Ectodermal cell (in vitro differentiated cells): ENCODE measurements around the gene C10orf95.

Source experiments
- H3K27ac ChIP-seq: 2 replicates; pipeline ENCODE4 v1.7.0; 2013; ENCODE audit warnings: mild to moderate bottlenecking, low read depth, low read length; ENCODE audit not compliant: insufficient read depth, poor library complexity, severe bottlenecking
- H3K27me3 ChIP-seq: 2 replicates; pipeline ENCODE4 v1.7.0; 2013; ENCODE audit warnings: mild to moderate bottlenecking, low read length; ENCODE audit not compliant: insufficient read depth, control insufficient read depth, poor library complexity, severe bottlenecking
- H3K36me3 ChIP-seq: one replicate; pipeline ENCODE4 v1.7.0; 2013; ENCODE audit warnings: low read length; ENCODE audit not compliant: control insufficient read depth, insufficient read depth
- H3K4me1 ChIP-seq: one replicate; pipeline ENCODE4 v1.7.0; 2013; ENCODE audit warnings: low read length; ENCODE audit not compliant: control insufficient read depth, insufficient read depth
- H3K4me3 ChIP-seq: 2 replicates; pipeline ENCODE4 v1.7.0; 2013; ENCODE audit warnings: low read depth, low read length, control low read depth; ENCODE audit not compliant: insufficient read depth
- H3K9me3 ChIP-seq: 2 replicates; pipeline ENCODE4 v1.7.0; 2013; ENCODE audit warnings: mild to moderate bottlenecking, low read length, moderate library complexity; ENCODE audit not compliant: control insufficient read depth
- WGBS, 2 experiments: methylation state at CpG; one replicate each; pipeline ENCODE4 v1.1.7; 2013; ENCODE audit warnings: missing lambda C conversion rate in 2 of 2; 5-methylcytosine and 5-hydroxymethylcytosine counted together

C10orf95 gene

GRCh38 chr10:102419269-102420180 lies 31.8 kb downstream of the C10orf95 start:
- Histone ChIP-seq H3K4me3 (peak overlapping the region; percentile 89), H3K36me3 (peaks cover 11% of the 10 kb centered on the region), H3K4me1 (peaks cover 44% of the 10 kb centered on the region), H3K27ac (peak overlapping the region; percentile 68), H3K27me3 (peaks cover 21% of the 10 kb centered on the region), H3K9me3 (no peaks in the 10 kb centered on the region)
- 1% methylated on average over 54 of the region's 54 CpGs for WGBS, 2 experiments

GRCh38 chr10:102418622-102419268 lies 32.6 kb downstream of the C10orf95 start, which contains the start of gene PSD:
Gene PSD (minus strand): TSS chr10:102418785. CDS start chr10:102417038, 1,747 bp downstream.
- H3K27me3 ChIP-seq = peaks cover 21% of the 10 kb centered on the region
- peaks cover 52% of the 10 kb centered on the region for H3K4me1 ChIP-seq

GRCh38 chr10:102416695-102417094 lies 34.6 kb downstream of the C10orf95 start:
- H3K27ac ChIP-seq = no peak overlapping the region
- WGBS, 2 experiments = 91 to 93% methylated on average over 20 of the region's 20 CpGs
- no peaks in the 10 kb centered on the region for H3K36me3 ChIP-seq
- peaks cover 64% of the 10 kb centered on the region for H3K4me1 ChIP-seq
- H3K9me3 ChIP-seq = no peaks in the 10 kb centered on the region
- peaks cover 22% of the 10 kb centered on the region for H3K27me3 ChIP-seq
- H3K4me3 ChIP-seq = no peak overlapping the region

More at GRCh38 chr10:102418622-102419268, 32.6 kb downstream of the C10orf95 start, which contains the start of gene PSD:
- Histone ChIP-seq H3K4me3 (peak within 1 kb of the TSS; percentile 89), H3K9me3 (no peaks in the 10 kb centered on the region), H3K36me3 (peaks cover 7% of the 10 kb centered on the region), H3K27ac (peak within 1 kb of the TSS; percentile 68)
- 1 to 2% methylated on average over 40 to 44 of the region's 45 CpGs for WGBS, 2 experiments

- 88 to 90% methylated on average over 9 of the region's 9 CpGs for WGBS, 2 experiments
- H3K4me1 ChIP-seq = peaks cover 67% of the 10 kb centered on the region
- H3K4me3 ChIP-seq = no peak overlapping the region
Observed at GRCh38 chr10:102416283-102416682, 35.1 kb downstream of the C10orf95 start.

GRCh38 chr10:102414749-102415148 lies 36.6 kb downstream of the C10orf95 start:
- Histone ChIP-seq H3K27ac (no peak overlapping the region), H3K4me3 (no peak overlapping the region), H3K4me1 (peaks cover 75% of the 10 kb centered on the region), H3K36me3 (no peaks in the 10 kb centered on the region), H3K27me3 (peaks cover 37% of the 10 kb centered on the region), H3K9me3 (no peaks in the 10 kb centered on the region)
- 81 to 82% methylated on average over 20 of the region's 20 CpGs for WGBS, 2 experiments

More at GRCh38 chr10:102416283-102416682, 35.1 kb downstream of the C10orf95 start:
- Histone ChIP-seq H3K27me3 (peaks cover 22% of the 10 kb centered on the region), H3K9me3 (no peaks in the 10 kb centered on the region), H3K27ac (no peak overlapping the region), H3K36me3 (no peaks in the 10 kb centered on the region)

- Histone ChIP-seq H3K4me1 (peaks cover 79% of the 10 kb centered on the region), H3K27ac (no peak overlapping the region), H3K27me3 (peaks cover 45% of the 10 kb centered on the region), H3K36me3 (no peaks in the 10 kb centered on the region), H3K4me3 (no peak overlapping the region), H3K9me3 (no peaks in the 10 kb centered on the region)
- 73 to 79% methylated on average over 16 of the region's 16 CpGs for WGBS, 2 experiments
Observed at GRCh38 chr10:102413806-102414561, 37.4 kb downstream of the C10orf95 start.

GRCh38 chr10:102413053-102413705 lies 38.2 kb downstream of the C10orf95 start:
- H3K9me3 ChIP-seq = no peaks in the 10 kb centered on the region
- H3K36me3 ChIP-seq = no peaks in the 10 kb centered on the region
- peaks cover 48% of the 10 kb centered on the region for H3K27me3 ChIP-seq
- 12 to 13% methylated on average over 5 of the region's 5 CpGs for WGBS, 2 experiments
- H3K4me3 ChIP-seq = no peak overlapping the region
- peak overlapping the region; percentile 78 for H3K27ac ChIP-seq
- H3K4me1 ChIP-seq = peaks cover 72% of the 10 kb centered on the region

GRCh38 chr10:102412293-102412692 lies 39.0 kb downstream of the C10orf95 start:
- peak overlapping the region; percentile 36 for H3K27ac ChIP-seq
- H3K36me3 ChIP-seq = no peaks in the 10 kb centered on the region
- H3K9me3 ChIP-seq = no peaks in the 10 kb centered on the region
- no peak overlapping the region for H3K4me3 ChIP-seq
- peaks cover 68% of the 10 kb centered on the region for H3K4me1 ChIP-seq
- peaks cover 55% of the 10 kb centered on the region for H3K27me3 ChIP-seq
- WGBS, 2 experiments = 93% methylated on average over 10 of the region's 10 CpGs

GRCh38 chr10:102411341-102412255 lies 39.7 kb downstream of the C10orf95 start:
- Histone ChIP-seq H3K36me3 (no peaks in the 10 kb centered on the region), H3K9me3 (no peaks in the 10 kb centered on the region), H3K4me1 (peaks cover 68% of the 10 kb centered on the region), H3K4me3 (no peak overlapping the region), H3K27me3 (peaks cover 62% of the 10 kb centered on the region), H3K27ac (peak overlapping the region; percentile 36)
- 89 to 90% methylated on average over 14 of the region's 14 CpGs for WGBS, 2 experiments
